Stimulated activated CD4-positive, alpha-beta T cell treated with anti-CD3 and anti-CD28 coated beads, Interleukin-4, amount 100 ng/mL, for 24 hours (primary cell): ENCODE measurements around the gene TNXB.
"Not testable (repeated sequence)": the region's sequence is repeated elsewhere in the genome, so short reads cannot be mapped to it uniquely, and the experiment has no call there.

ENCODE experiments used
- DNase-seq: peaks from one replicate; pipeline ENCODE4 v3.0.0-alpha.2; 2020

TNXB gene

DNA sequence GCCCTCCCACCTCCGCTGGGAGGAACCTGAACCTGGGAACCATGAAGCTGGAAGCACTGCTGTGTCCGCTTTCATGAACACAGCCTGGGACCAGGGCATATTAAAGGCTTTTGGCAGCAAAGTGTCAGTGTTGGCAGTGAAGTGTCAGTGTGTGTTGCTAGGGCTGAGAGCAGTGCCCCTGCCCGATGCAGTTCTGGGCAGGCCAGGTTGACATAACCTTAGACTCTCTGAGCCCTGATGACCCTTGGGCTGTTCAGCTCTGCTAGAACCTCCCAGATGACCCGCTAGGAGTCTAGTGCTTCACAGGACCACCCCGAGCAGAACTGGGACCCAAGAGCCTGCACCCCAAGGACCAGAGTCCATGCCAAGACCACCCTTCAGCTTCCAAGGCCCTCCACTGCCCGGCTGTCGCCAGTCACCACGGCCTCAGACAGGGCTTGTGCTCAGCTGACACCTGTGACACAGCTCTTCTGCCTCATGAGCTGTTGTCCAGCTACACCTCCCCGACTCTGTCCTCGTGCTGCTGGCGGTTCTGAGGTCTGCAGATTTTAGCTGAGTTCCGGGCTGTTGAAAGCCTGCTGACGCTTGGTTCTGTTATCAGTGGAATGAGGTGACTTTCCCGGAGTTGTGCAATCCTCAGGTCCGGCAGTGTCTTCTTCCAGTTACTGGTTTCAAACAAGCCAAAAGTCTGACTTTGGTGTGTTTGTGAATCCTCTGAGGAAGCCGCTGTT, 73.7 kb downstream of the TNXB start:
- not testable (repeated sequence) for DNase-seq

DNA sequence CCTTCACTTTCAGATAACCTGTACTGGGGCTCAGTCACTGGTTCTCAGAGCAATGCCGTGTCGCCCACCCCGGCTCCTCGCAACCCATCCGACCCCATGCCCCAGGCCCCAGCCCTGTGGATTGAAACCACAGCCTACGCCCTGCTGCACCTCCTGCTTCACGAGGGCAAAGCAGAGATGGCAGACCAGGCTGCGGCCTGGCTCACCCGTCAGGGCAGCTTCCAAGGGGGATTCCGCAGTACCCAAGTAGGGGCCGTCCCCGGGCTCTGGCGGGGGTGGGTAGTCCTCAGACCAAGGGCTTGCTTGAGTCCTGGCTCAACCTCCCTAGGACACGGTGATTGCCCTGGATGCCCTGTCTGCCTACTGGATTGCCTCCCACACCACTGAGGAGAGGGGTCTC, 79.6 kb downstream of the TNXB start:
- DNase-seq = not testable (repeated sequence)

DNA sequence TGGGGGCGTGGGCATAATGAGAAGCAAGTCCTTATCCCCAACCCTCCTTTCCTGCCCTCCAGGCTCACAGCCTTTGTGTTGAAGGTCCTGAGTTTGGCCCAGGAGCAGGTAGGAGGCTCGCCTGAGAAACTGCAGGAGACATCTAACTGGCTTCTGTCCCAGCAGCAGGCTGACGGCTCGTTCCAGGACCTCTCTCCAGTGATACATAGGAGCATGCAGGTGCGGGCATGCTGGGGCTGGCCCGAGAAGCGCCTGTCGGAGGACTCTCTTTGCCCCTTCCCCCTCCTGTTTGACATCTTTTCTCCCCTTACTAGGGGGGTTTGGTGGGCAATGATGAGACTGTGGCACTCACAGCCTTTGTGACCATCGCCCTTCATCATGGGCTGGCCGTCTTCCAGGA, 80.5 kb downstream of the TNXB start:
- DNase-seq = not testable (repeated sequence)

DNA sequence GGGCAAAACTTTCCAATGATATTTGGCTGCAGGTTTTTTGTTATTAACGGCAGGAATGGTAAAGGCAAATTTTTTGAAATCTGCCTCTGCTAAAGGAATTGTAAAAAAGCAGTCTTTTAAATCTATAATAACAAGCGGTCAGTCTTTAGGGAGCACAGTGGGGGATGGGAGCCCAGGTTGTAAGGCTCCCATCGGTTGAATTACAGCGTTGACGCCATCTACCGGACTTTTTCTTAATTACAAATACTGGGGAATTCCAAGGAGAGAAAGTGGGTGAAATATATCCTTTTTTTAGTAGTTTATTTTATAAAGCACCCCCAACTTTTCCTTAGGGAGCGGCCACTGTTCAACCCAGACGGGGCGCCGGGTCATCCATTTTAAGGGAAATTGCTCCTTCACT, 87.0 kb downstream of the TNXB start:
- not testable (repeated sequence) for DNase-seq

DNA sequence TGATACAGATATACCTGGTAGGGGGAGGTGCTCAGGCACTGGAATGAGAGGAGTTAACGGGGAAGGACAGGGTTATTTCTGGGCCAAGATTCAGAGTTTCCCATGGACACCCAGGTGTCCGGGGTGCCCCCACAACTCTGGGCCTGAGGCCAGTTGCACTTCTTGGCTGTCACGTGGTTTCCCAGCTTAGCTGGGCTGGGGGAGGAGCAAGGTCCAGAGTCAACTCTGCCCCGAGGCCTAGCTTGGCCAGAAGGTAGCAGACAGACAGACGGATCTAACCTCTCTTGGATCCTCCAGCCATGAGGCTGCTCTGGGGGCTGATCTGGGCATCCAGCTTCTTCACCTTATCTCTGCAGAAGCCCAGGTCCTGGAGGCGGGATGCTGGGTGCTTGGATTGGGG, 94.6 kb downstream of the TNXB start, which contains the start of gene C4B:
Gene C4B (plus strand): TSS at position 249 of the 400 bp plus-strand sequence. CDS start 51 bp downstream, at position 300.
- DNase-seq = not testable (repeated sequence)

DNA sequence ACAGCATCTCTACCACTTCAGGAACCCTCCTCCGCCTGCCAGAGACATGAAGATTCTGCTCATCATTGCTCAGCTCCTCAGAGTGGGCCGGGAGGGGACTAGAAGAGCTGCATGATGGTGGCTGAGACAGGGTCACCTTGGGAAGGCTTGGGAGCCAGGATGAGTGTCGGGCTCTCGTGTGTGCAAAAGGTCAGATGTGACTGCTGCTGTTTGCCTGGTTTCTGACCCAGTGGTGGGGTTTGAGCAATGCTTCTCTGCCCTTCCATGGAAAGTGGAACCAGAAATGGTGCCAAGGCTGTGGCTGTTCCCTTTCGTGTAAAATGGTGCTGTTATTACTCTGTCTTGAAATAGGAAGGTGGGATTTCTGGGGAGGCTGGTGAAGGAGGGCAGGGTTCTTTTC, 95.4 kb downstream of the TNXB start:
- DNase-seq = not testable (repeated sequence)

DNA sequence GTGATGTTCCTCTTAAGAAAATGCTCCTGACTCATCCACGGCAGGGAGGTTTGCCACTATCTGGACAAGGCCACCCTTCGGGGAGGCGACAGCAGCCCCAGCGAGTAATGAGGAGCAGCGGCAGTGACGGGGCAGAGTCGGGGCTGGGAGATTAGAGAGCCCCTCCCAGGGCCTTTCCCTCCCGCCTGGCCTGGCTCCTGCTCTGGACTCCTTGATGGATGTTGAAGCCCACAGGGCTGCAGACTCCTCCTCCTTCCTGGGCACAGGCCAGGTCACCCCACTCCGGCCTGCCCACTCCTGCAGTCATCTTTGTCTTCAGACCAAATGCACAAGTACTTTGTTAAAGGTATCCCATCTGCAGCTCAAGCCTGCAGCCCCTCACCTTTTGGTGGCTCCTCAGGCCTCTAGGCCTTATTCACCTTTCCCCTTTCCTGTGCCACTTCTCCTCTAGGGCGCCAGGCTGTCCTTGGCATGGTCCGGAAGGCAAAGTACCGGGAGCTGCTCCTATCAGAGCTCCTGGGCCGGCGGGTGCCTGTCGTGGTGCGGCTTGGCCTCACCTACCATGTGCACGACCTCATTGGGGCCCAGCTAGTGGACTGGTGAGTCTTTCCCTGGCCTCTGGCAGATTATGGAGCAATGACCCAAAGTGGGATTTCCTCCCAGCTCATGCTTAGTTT, 96.1 kb downstream of the TNXB start:
- peak; percentile 3 for DNase-seq

DNA sequence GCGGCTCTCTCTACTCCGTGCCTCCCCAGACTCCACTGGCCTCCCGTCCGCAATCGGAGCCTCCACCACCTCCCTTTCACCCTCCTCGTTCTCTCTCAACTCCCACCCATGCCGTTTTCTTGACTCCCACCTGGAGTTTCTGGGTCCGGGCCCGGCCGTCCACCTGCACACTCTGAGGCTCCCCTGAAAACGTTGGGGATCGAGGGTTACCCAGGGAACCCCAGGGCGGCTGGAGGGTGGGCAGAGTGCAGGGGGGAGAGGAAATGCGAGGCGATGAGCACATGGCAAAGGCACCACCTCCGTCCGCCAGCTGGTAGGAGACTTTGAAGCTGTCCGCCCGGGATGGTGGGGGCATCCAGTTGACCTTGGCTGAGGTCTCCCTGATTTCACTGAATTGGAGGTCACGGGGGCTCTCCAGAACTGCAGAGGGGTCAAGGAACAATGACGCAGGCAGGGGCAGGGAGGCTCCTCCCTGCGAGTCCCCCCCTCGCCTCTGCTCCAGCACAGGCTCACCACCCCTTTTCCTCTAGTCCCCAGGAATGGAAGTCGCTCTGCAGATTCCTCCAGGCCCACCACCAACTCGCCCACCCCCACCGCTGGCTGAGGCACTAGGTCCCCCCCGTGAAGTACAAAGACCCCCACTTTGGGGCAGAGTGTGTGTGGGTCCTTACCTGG, 98.1 kb downstream of the TNXB start:
- peak; percentile 2 for DNase-seq

DNA sequence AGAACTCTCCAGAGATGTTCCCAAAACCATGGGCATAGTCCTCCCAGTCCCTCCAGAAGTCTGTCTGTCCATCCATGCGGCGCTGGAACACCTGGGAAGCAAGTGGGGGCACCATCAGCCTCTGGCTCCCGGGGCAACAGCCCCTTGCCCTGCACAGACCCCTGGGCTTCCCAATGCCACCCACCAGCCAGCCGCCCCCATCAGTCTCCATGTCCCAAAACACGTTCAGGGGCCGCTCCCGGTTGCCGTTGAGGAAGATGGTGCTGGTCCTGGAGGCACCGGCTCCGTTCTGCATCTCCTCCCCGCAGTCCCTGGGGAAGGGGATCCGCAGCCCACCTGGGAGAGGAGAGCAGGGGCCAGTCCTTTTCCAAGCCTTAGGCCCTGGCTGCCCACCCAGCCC, 99.6 kb downstream of the TNXB start:
- DNase-seq = not testable (repeated sequence)

DNA sequence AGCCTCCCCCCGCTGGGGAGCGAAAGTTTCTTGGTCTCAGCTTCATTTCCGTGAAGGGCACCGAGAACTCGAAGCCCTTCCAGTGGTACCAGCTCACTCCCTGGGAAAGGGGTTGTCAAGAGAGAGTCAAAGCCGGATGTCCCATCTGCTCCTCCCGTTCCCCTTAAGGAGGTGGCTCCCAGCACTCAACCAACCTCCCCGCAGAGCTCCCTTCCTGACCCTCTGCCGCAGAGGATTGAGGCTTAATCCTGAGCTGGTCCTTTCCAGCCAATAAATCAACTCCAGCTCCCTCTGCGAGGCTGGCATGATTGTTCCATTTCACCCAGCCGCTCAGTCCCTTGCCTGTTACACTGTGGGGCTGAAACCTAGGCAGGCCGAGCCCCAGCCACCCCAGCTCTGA, 100.5 kb downstream of the TNXB start:
- DNase-seq = peak; percentile 1

DNA sequence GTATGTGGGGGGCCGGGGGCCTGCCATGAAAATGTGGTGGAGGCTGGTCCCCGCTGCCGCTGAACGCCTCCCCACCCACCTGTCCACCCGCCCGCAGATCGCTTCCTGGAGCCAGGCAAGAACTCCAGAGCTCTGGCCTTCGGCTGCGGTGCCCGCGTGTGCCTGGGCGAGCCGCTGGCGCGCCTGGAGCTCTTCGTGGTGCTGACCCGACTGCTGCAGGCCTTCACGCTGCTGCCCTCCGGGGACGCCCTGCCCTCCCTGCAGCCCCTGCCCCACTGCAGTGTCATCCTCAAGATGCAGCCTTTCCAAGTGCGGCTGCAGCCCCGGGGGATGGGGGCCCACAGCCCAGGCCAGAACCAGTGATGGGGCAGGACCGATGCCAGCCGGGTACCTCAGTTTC, 101.1 kb downstream of the TNXB start:
- not testable (repeated sequence) for DNase-seq

DNA sequence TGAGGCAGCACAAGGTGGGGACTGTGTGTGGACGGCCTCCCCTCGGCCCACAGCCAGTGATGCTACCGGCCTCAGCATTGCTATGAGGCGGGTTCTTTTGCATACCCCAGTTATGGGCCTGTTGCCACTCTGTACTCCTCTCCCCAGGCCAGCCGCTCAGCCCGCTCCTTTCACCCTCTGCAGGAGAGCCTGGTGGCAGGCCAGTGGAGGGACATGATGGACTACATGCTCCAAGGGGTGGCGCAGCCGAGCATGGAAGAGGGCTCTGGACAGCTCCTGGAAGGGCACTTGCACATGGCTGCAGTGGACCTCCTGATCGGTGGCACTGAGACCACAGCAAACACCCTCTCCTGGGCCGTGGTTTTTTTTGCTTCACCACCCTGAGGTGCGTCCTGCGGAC, 102.1 kb downstream of the TNXB start:
- peak; percentile 2 for DNase-seq

DNA sequence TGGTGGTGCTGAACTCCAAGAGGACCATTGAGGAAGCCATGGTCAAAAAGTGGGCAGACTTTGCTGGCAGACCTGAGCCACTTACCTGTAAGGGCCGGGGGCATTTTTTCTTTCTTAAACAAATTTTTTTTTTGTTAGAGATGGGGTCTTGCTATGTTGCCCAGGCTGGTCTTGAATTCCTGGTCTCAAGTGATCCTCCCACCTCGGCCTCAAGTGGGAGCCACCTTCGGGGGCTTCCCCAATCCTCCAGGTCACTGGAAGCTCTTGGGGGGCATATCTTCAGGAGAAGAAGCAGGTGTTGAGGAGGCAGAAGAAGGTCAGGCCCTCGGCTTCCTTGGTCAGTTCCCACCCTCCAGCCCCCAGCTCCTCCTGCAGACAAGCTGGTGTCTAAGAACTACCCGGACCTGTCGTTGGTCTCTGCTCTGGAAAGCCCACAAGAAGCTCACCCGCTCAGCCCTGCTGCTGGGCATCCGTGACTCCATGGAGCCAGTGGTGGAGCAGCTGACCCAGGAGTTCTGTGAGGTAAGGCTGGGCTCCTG, 103.1 kb downstream of the TNXB start:
- DNase-seq = peak; percentile 1

DNA sequence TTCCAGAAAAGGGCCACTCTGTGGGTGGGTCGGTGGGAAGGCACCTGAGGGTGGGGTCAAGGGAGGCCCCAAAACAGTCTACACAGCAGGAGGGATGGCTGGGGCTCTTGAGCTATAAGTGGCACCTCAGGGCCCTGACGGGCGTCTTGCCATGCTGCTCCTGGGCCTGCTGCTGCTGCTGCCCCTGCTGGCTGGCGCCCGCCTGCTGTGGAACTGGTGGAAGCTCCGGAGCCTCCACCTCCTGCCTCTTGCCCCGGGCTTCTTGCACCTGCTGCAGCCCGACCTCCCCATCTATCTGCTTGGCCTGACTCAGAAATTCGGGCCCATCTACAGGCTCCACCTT, 103.6 kb downstream of the TNXB start:
- DNase-seq = not testable (repeated sequence)

DNA sequence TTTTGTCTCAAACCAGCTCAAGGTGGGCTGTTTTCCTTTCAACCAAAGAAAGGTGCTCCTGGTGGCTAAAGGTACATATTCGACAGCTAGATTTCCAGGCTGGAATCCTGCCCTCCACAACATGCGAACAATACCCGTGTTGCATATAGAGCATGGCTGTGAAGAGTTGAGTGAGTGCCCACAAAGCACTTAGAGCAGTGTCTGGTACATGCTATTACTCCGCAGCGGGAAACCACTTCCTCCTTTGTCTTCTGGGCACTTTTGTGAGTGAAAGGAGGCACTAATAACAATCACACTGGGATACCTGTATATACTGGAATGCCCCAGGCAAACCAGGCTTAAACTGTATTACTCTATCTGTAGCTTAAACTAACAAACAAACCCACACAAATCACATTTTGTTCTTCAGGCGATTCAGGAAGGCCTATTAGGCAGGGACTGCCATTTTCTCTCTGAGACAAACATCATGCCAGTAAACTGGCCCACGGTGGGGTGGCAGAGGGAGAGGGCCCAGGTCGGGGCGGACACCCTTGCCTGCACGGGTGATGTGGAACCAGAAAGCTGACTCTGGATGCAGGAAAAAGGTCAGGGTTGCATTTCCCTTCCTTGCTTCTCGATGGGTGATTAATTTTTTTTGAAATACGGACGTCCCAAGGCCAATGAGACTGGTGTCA, 104.1 kb downstream of the TNXB start:
- DNase-seq = peak; percentile 2

DNA sequence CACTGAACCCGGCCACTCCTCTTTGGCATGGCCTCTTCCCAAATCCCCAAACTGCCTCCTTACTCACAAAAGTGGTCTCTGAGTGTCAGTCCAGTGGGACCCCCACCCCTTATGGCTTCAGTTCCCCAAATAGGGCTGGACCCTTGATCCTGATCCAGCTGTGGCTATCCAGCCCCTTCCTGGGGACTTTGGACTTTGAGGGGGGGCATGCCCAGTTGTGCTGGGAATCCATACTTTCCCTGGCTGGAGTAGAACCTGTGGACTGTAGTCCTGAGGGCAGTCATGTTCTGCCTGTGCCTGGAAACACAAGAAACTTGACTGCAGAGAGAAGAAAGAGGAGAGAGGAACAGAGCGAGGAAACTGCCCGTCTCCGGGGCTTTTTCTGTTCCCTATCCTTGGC, 104.7 kb downstream of the TNXB start:
- not testable (repeated sequence) for DNase-seq

DNA sequence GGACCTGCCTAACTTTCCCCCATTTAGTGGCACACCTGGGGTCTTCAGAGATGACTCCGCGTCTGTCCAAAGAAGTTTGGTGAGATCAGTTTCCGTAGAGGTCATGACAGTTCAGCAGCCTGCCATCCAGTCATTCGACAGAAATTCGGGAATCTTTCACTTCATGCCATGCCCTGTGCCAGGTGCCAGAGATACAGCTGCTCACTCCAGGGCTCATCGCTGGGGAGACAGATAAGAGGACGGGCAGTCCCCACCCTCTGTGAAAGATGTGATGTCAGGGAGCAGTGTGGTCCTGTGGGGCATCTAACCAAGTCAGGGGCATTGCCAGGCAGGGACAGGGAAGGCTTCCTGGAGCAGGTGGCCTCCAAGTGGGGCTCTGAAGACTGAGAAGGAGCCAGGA, 105.8 kb downstream of the TNXB start:
- DNase-seq = not testable (repeated sequence)

DNA sequence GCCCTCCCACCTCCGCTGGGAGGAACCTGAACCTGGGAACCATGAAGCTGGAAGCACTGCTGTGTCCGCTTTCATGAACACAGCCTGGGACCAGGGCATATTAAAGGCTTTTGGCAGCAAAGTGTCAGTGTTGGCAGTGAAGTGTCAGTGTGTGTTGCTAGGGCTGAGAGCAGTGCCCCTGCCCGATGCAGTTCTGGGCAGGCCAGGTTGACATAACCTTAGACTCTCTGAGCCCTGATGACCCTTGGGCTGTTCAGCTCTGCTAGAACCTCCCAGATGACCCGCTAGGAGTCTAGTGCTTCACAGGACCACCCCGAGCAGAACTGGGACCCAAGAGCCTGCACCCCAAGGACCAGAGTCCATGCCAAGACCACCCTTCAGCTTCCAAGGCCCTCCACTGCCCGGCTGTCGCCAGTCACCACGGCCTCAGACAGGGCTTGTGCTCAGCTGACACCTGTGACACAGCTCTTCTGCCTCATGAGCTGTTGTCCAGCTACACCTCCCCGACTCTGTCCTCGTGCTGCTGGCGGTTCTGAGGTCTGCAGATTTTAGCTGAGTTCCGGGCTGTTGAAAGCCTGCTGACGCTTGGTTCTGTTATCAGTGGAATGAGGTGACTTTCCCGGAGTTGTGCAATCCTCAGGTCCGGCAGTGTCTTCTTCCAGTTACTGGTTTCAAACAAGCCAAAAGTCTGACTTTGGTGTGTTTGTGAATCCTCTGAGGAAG, 106.4 kb downstream of the TNXB start:
- DNase-seq = not testable (repeated sequence)

DNA sequence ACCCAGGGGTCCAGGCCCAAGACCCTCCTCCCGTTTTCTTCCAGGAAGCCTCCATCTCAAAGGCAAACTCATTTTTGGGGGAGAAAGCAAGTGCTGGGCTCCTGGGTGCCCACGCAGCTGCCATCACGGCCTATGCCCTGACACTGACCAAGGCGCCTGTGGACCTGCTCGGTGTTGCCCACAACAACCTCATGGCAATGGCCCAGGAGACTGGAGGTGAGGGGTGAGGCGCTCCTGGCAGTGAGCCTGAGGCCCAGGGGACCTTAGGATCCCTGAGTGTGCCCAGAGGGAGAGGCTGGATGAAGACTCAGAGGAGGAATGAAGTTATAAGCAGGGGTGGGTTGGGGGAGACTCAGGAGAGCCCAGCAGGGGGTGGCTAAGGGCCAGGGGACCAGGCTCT, 112.8 kb downstream of the TNXB start:
- DNase-seq = not testable (repeated sequence)

DNA sequence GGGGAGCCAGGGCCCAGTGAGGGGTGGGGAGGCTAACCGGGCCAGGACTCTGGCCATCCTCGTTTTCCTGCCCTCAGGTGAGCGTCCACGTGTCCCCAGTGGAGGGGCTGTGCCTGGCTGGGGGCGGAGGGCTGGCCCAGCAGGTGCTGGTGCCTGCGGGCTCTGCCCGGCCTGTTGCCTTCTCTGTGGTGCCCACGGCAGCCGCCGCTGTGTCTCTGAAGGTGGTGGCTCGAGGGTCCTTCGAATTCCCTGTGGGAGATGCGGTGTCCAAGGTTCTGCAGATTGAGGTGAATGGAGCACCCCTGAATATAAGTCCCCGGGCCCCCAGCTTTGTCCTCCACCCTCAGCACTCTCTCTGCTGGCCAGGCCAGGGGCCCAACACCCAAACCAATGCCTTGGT, 114.7 kb downstream of the TNXB start:
- not testable (repeated sequence) for DNase-seq
